IMR-90 (cell line): Measurements from ENCODE around the gene AHNAK. TPM values are rescaled to one million over a fixed set of nuclear protein-coding genes. Genes with fewer than 3 reads are reported as not detected.
A peak's percentile ranks its signal among the peaks of the same experiment; 100 is the strongest.

Experiments used
- ATAC-seq: fragments of 200-7000 bp; cut with Tn5 transposase; 2 replicates; pipeline ENCODE4 v1.9.1; 2020; ENCODE audit warnings: low read depth, mild to moderate bottlenecking, moderate library complexity
- BruUV-seq: library from RNA; stranded (reverse); fragments of 400-500 nt; replicated peaks from 2 replicates; lab custom pipeline; 2021; lab: Mats Ljungman, UMichigan
- CTCF ChIA-PET: fragments of 300-600 bp; formaldehyde crosslinking; extraction: SDS; loops from one replicate; lab custom pipeline; 2021; ENCODE audit warnings: antibody characterized with exemption; lab: Yijun Ruan, JAX
- POLR2A ChIA-PET: fragments of 300-600 bp; sonication (Branson Sonifier 250); formaldehyde crosslinking; loops from one replicate; lab custom pipeline; 2022; ENCODE audit warnings: antibody characterized with exemption; ENCODE audit not compliant: unreplicated experiment; lab: Charles Lee
- DNase-seq: peaks from one replicate; pipeline ENCODE4 v3.0.0; 2013
- H2AFZ ChIP-seq: replicated peaks from 2 replicates; pipeline ENCODE3; 2013; ENCODE audit warnings: low read length, mild to moderate bottlenecking; ENCODE audit not compliant: poor library complexity
- H2AK5ac ChIP-seq: 2 replicates; pipeline ENCODE4 v1.6.1; 2013; ENCODE audit warnings: low read depth, low read length, inconsistent platforms
- H2AK9ac ChIP-seq: replicated peaks from 2 replicates; pipeline ENCODE3; 2013; ENCODE audit warnings: mild to moderate bottlenecking, low read depth, low read length, moderate library complexity; ENCODE audit not compliant: poor library complexity
- H2BK120ac ChIP-seq: 2 replicates; pipeline ENCODE4 v1.6.1; 2013; ENCODE audit warnings: low read depth, low read length, inconsistent platforms
- H2BK15ac ChIP-seq: 3 replicates; pipeline ENCODE4 v1.6.1; 2013; ENCODE audit warnings: low read depth, low read length, inconsistent platforms
- H2BK20ac ChIP-seq: 2 replicates; pipeline ENCODE4 v1.6.1; 2013; ENCODE audit warnings: low read depth, mild to moderate bottlenecking, inconsistent platforms, low read length, moderate library complexity
- H2BK5ac ChIP-seq: 2 replicates; pipeline ENCODE4 v1.6.1; 2013; ENCODE audit warnings: mild to moderate bottlenecking, low read depth, low read length, inconsistent platforms; ENCODE audit not compliant: poor library complexity, severe bottlenecking
- H3K14ac ChIP-seq: replicated peaks from 2 replicates; pipeline ENCODE4 v1.6.1; 2013; ENCODE audit warnings: low read depth, low read length, inconsistent platforms
- H3K18ac ChIP-seq: 2 replicates; pipeline ENCODE4 v1.6.1; 2013; ENCODE audit warnings: low read depth, low read length, control low read depth
- H3K23ac ChIP-seq: 2 replicates; pipeline ENCODE4 v1.6.1; 2013; ENCODE audit warnings: low read depth, low read length, inconsistent platforms
- H3K27ac ChIP-seq: 2 replicates; pipeline ENCODE4 v1.5.1; 2013; ENCODE audit warnings: mild to moderate bottlenecking, control low read depth, low read length; ENCODE audit not compliant: insufficient read depth
- H3K27me3 ChIP-seq: 2 replicates; pipeline ENCODE4 v1.6.1; 2013; ENCODE audit warnings: low read length; ENCODE audit not compliant: control insufficient read depth, insufficient read depth
- H3K36me3 ChIP-seq: 2 replicates; pipeline ENCODE4 v1.6.1; 2013; ENCODE audit warnings: low read length, mixed read lengths; ENCODE audit not compliant: control insufficient read depth, insufficient read depth
- H3K4ac ChIP-seq: 2 replicates; pipeline ENCODE4 v1.6.1; 2013; ENCODE audit warnings: low read depth, low read length, inconsistent platforms
- H3K4me1 ChIP-seq: 2 replicates; pipeline ENCODE4 v1.6.1; 2013; ENCODE audit warnings: low read length, mixed read lengths; ENCODE audit not compliant: control insufficient read depth, insufficient read depth
- H3K4me2 ChIP-seq: 2 replicates; pipeline ENCODE4 v1.6.1; 2013; ENCODE audit warnings: low read depth, mild to moderate bottlenecking, control low read depth, low read length, moderate library complexity
- H3K4me3 ChIP-seq: 2 replicates; pipeline ENCODE4 v1.5.1; 2013; ENCODE audit warnings: low read depth, mild to moderate bottlenecking, control low read depth, low read length, moderate library complexity; ENCODE audit not compliant: insufficient read depth
- H3K56ac ChIP-seq: 2 replicates; pipeline ENCODE4 v1.6.1; 2013; ENCODE audit warnings: low read length, inconsistent platforms; ENCODE audit not compliant: insufficient read depth; ENCODE audit errors: extremely low read depth
- H3K79me1 ChIP-seq, 2 experiments: 2 replicates each; pipeline ENCODE4 v1.6.1; 2013; ENCODE audit warnings: low read length in 2 of 2, inconsistent platforms in 1 of 2, low read depth in 1 of 2
- H3K9ac ChIP-seq: 2 replicates; pipeline ENCODE4 v1.6.1; 2013; ENCODE audit warnings: low read depth, low read length, control low read depth
- H3K9me1 ChIP-seq: 2 replicates; pipeline ENCODE4 v1.6.1; 2013; ENCODE audit warnings: low read length, inconsistent platforms; ENCODE audit not compliant: insufficient read depth
- H3K9me3 ChIP-seq: 2 replicates; pipeline ENCODE4 v1.6.1; 2013; ENCODE audit warnings: low read length; ENCODE audit not compliant: control insufficient read depth, insufficient read depth
- H4K20me1 ChIP-seq: 2 replicates; pipeline ENCODE4 v1.6.1; 2013; ENCODE audit warnings: low read length, inconsistent platforms; ENCODE audit not compliant: insufficient read depth
- H4K5ac ChIP-seq: 2 replicates; pipeline ENCODE4 v1.6.1; 2013; ENCODE audit warnings: mild to moderate bottlenecking, low read depth, low read length, control low read depth
- H4K8ac ChIP-seq, 2 experiments: 2 replicates each; pipeline ENCODE4 v1.6.1; 2013; ENCODE audit warnings: low read depth in 2 of 2, low read length in 2 of 2, control low read depth in 1 of 2, inconsistent platforms in 1 of 2
- H4K91ac ChIP-seq: 2 replicates; pipeline ENCODE4 v1.6.1; 2013; ENCODE audit warnings: low read depth, low read length, inconsistent platforms; ENCODE audit not compliant: insufficient read depth
- BHLHE40 ChIP-seq: fragments of 150-350 bp; IDR thresholded peaks from 2 replicates; pipeline ENCODE4 v1.6.1; 2016; ENCODE audit warnings: mild to moderate bottlenecking, low read depth, low read length
- CEBPB ChIP-seq: IDR thresholded peaks from 2 replicates; pipeline ENCODE4 v1.6.1; 2012; ENCODE audit warnings: low read depth, low read length, improper control_type of control experiment
- CHD1 ChIP-seq: IDR thresholded peaks from 2 replicates; pipeline ENCODE4 v1.6.1; 2012; ENCODE audit warnings: low read depth, low read length, improper control_type of control experiment
- FOS ChIP-seq: fragments of 150-350 bp; IDR thresholded peaks from 2 replicates; pipeline ENCODE4 v1.6.1; 2016; ENCODE audit warnings: low read depth, low read length
- MAFK ChIP-seq: IDR thresholded peaks from 2 replicates; pipeline ENCODE4 v1.6.1; 2012; ENCODE audit warnings: low read depth, low read length, improper control_type of control experiment
- MAZ ChIP-seq: IDR thresholded peaks from 2 replicates; pipeline ENCODE4 v1.6.1; 2012; ENCODE audit warnings: low read depth, mild to moderate bottlenecking, low read length, improper control_type of control experiment, moderate library complexity, borderline replicate concordance
- NFE2L2 ChIP-seq: fragments of 150-350 bp; IDR thresholded peaks from 2 replicates; pipeline ENCODE4 v1.6.1; 2016; ENCODE audit warnings: low read depth, mild to moderate bottlenecking, low read length
- RAD21 ChIP-seq: IDR thresholded peaks from 2 replicates; pipeline ENCODE4 v1.6.1; 2012; ENCODE audit warnings: low read length, improper control_type of control experiment
- RCOR1 ChIP-seq: IDR thresholded peaks from 2 replicates; pipeline ENCODE4 v1.6.1; 2012; ENCODE audit warnings: mild to moderate bottlenecking, low read length, improper control_type of control experiment; ENCODE audit not compliant: insufficient replicate concordance
- RFX5 ChIP-seq: IDR thresholded peaks from 2 replicates; pipeline ENCODE4 v1.8.0; 2012; ENCODE audit warnings: low read depth, mild to moderate bottlenecking, low read length, moderate library complexity
- WGBS, 2 experiments: methylation state at CpG; one replicate each; pipeline versions ENCODE4 v1.1.5 to v1.1.7; 2013; ENCODE audit warnings: missing lambda C conversion rate in 2 of 2; ENCODE audit not compliant: insufficient read length in 1 of 2; ENCODE audit errors: extremely low coverage in 2 of 2; 5-methylcytosine and 5-hydroxymethylcytosine counted together
- dilution Hi-C: fragments of 300-500 bp; cut with HindIII; formaldehyde crosslinking; loops from one replicate; pipeline ENCODE4 v1.14.3; 2018; ENCODE audit warnings: low sequenced_read_pairs; ENCODE audit not compliant: unreplicated experiment
- in situ Hi-C: fragments of 300-500 bp; cut with MboI; formaldehyde crosslinking; loops from 3 replicates; pipeline ENCODE4 v1.14.3; 2019; ENCODE audit warnings: low sequenced_read_pairs, inconsistent platforms, mixed read lengths
- intact Hi-C: fragments of 100-400 bp; cut with micrococcal nuclease; formaldehyde crosslinking; loops from 2 replicates; pipeline ENCODE4 v1.10.0; 2022
- polyA plus RNA-seq, 3 experiments: library from polyadenylated mRNA; depleted of rRNA; stranded (reverse); fragments of >200 nt; gene quantifications; 2 replicates each; pipeline ENCODE4 v1.2.3, GENCODE V29; 2012; ENCODE audit warnings: low replicate concordance in 1 of 3
- total RNA-seq: library from RNA; depleted of rRNA; stranded (reverse); fragments of >200 nt; gene quantifications from 2 replicates; pipeline ENCODE4 v1.2.3, GENCODE V29; 2012

AHNAK gene
- total and polyA plus RNA-seq, 2 of the 4 experiments (the other 2 are of a cell fraction): 95.1 to 695 TPM

- intact Hi-C loops: no loop called here
Observed at GRCh38 chr11:62514151-62514550, 32.5 kb downstream of the AHNAK start.

More at GRCh38 chr11:62514151-62514550, 32.5 kb downstream of the AHNAK start:
- H3K4ac ChIP-seq: no peak overlapping the region
- no peak overlapping the region for H2AK5ac ChIP-seq
- ChIA-PET CTCF (interaction anchor here (0.8 kb wide), 1 partner anchor 89 kb away, joined by 3 read pairs; no protein-coding TSS in a partner anchor), POLR2A (no interaction called here)
- no peak overlapping the region for H2BK120ac ChIP-seq
- in situ Hi-C loops (no loop called here), dilution Hi-C loops (no loop called here)
- H3K18ac ChIP-seq: no peak overlapping the region
- no peak overlapping the region for H4K5ac ChIP-seq
- H3K79me1 ChIP-seq: peaks cover 42 to 68% of the 10 kb centered on the region in 2 experiments
- no peak overlapping the region for H3K27ac ChIP-seq
- H4K20me1 ChIP-seq: peaks cover 65% of the 10 kb centered on the region
- H3K56ac ChIP-seq: no peak overlapping the region
- H2BK20ac ChIP-seq: no peak overlapping the region
- no peak overlapping the region for H2BK5ac ChIP-seq
- peaks cover 28% of the 10 kb centered on the region for H3K9me1 ChIP-seq
- H3K23ac ChIP-seq: no peak overlapping the region
- H3K9me3 ChIP-seq: no peaks in the 10 kb centered on the region
- H3K4me2 ChIP-seq: no peak overlapping the region
- H3K36me3 ChIP-seq: peaks cover 43% of the 10 kb centered on the region
- no peak overlapping the region for H4K91ac ChIP-seq
- no peaks in the 10 kb centered on the region for H3K4me1 ChIP-seq
- BruUV-seq: no TSS peak
- WGBS, 2 experiments: no CpG with 5 or more reads among the region's 7 CpGs
- TF ChIP-seq RAD21: no peak
- TF ChIP-seq CHD1: no peak
- no peak for TF ChIP-seq RCOR1
- no peak for TF ChIP-seq MAFK
- no peak for TF ChIP-seq FOS
- no peak for TF ChIP-seq MAZ
- no peak for TF ChIP-seq CEBPB
- TF ChIP-seq RFX5: no peak
- no peak for TF ChIP-seq BHLHE40
- TF ChIP-seq NFE2L2: no peak
- peak; percentile 21; the same call in 1 of the 2 replicates for ATAC-seq
- no peak for DNase-seq
- H3K14ac ChIP-seq: no peak overlapping the region
- H2AK9ac ChIP-seq: no peak overlapping the region
- H3K27me3 ChIP-seq: no peaks in the 10 kb centered on the region
- no peak overlapping the region for H2AFZ ChIP-seq
- no peak overlapping the region for H3K4me3 ChIP-seq
- H4K8ac ChIP-seq: no peak overlapping the region
- no peak overlapping the region for H3K9ac ChIP-seq
- no peak overlapping the region for H2BK15ac ChIP-seq
